Neural cell (in vitro differentiated cells): ENCODE results near the gene TMEM176B.

Experiments used
- EP300 ChIP-seq: fragments of 450-650 bp; conservative IDR thresholded peaks from 2 replicates; pipeline ENCODE4 v1.6.1; 2014; ENCODE audit warnings: antibody characterized with exemption, mild to moderate bottlenecking, moderate library complexity; ENCODE audit not compliant: poor library complexity, severe bottlenecking
- EZH2 ChIP-seq: fragments of 200-600, 300-800 bp; shearing (Covaris generic), sonication (generic); IDR thresholded peaks from 2 replicates; pipeline ENCODE4 v1.6.1; 2014; ENCODE audit warnings: antibody characterized with exemption, low read length, borderline replicate concordance, mild to moderate bottlenecking; ENCODE audit not compliant: insufficient read depth, poor library complexity, severe bottlenecking
- POLR2AphosphoS5 ChIP-seq: IDR thresholded peaks from 2 replicates; pipeline ENCODE4 v1.6.1; 2012
- TAF1 ChIP-seq: IDR thresholded peaks from 2 replicates; pipeline ENCODE4 v1.6.1; 2012; ENCODE audit warnings: low read depth
- TF ChIP-seq, protein P1 (sequence below): fragments of 450-650 bp; IDR thresholded peaks from 2 replicates; pipeline ENCODE4 v1.5.1; 2014; ENCODE audit warnings: antibody characterized with exemption, mild to moderate bottlenecking, moderate library complexity; ENCODE audit not compliant: poor library complexity, severe bottlenecking
- TF ChIP-seq, protein P2 (sequence below): IDR thresholded peaks from 2 replicates; pipeline ENCODE4 v1.6.1; 2012; ENCODE audit warnings: borderline replicate concordance

DNA sequence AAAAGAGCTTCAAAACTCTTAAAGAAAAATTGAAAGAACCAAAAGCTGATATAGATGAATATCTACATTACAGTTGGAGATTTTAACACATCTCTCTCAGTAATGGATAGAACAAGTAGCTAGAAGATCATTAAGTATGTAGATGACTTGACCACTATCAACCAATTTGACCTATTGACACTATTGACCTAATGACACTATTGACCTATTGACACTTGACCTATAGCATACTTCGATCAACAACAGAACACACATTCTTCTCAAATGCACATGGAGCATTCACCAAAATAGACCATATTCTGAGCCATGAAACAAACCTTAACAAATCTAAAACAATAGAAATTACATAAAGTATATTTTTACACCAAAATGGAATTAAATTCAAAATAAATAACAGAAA, 40.7 kb downstream of the TMEM176B start:
- no peak for TF ChIP-seq EZH2
- TF ChIP-seq, protein P1, sequence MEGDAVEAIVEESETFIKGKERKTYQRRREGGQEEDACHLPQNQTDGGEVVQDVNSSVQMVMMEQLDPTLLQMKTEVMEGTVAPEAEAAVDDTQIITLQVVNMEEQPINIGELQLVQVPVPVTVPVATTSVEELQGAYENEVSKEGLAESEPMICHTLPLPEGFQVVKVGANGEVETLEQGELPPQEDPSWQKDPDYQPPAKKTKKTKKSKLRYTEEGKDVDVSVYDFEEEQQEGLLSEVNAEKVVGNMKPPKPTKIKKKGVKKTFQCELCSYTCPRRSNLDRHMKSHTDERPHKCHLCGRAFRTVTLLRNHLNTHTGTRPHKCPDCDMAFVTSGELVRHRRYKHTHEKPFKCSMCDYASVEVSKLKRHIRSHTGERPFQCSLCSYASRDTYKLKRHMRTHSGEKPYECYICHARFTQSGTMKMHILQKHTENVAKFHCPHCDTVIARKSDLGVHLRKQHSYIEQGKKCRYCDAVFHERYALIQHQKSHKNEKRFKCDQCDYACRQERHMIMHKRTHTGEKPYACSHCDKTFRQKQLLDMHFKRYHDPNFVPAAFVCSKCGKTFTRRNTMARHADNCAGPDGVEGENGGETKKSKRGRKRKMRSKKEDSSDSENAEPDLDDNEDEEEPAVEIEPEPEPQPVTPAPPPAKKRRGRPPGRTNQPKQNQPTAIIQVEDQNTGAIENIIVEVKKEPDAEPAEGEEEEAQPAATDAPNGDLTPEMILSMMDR, result no peak
- TF ChIP-seq EP300, result no peak
- no peak for TF ChIP-seq TAF1
- TF ChIP-seq POLR2AphosphoS5, result no peak
- TF ChIP-seq, protein P2, sequence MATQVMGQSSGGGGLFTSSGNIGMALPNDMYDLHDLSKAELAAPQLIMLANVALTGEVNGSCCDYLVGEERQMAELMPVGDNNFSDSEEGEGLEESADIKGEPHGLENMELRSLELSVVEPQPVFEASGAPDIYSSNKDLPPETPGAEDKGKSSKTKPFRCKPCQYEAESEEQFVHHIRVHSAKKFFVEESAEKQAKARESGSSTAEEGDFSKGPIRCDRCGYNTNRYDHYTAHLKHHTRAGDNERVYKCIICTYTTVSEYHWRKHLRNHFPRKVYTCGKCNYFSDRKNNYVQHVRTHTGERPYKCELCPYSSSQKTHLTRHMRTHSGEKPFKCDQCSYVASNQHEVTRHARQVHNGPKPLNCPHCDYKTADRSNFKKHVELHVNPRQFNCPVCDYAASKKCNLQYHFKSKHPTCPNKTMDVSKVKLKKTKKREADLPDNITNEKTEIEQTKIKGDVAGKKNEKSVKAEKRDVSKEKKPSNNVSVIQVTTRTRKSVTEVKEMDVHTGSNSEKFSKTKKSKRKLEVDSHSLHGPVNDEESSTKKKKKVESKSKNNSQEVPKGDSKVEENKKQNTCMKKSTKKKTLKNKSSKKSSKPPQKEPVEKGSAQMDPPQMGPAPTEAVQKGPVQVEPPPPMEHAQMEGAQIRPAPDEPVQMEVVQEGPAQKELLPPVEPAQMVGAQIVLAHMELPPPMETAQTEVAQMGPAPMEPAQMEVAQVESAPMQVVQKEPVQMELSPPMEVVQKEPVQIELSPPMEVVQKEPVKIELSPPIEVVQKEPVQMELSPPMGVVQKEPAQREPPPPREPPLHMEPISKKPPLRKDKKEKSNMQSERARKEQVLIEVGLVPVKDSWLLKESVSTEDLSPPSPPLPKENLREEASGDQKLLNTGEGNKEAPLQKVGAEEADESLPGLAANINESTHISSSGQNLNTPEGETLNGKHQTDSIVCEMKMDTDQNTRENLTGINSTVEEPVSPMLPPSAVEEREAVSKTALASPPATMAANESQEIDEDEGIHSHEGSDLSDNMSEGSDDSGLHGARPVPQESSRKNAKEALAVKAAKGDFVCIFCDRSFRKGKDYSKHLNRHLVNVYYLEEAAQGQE, result no peak
